Loucy (cell line): ENCODE results near the gene PYGM.

Experiments
- EZH2phosphoT487 ChIP-seq: fragments of 200-600 bp; IDR thresholded peaks from 2 replicates; pipeline ENCODE4 v1.6.1; 2018; ENCODE audit warnings: antibody characterized with exemption, mild to moderate bottlenecking, moderate library complexity, borderline replicate concordance
- TF ChIP-seq, protein P1 (sequence below): fragments of 200-600 bp; sonication (generic); conservative IDR thresholded peaks from 2 replicates; pipeline ENCODE4 v1.5.1; 2014; ENCODE audit warnings: mild to moderate bottlenecking, antibody characterized with exemption, low read length

DNA sequence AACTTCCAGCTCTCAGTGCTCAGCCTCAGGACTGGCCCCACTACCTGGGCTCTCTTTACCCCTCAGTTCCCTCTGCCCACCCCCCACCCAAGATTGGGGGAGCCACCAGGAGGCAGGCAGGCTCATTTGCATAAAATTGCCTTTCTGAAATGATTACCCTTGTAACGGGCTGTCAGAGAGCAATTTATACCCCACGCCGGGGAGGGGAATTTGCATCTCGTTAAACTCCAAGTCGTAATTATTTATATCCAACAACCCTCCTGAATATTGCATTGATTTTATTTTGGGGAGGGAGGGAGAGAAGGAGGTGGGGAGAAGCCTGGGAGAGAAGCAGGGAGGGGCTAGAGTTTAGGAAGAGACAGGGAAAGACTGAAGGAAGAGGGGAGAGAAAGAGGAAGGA lies 45.1 kb downstream of the PYGM start:
- TF ChIP-seq, protein P1, sequence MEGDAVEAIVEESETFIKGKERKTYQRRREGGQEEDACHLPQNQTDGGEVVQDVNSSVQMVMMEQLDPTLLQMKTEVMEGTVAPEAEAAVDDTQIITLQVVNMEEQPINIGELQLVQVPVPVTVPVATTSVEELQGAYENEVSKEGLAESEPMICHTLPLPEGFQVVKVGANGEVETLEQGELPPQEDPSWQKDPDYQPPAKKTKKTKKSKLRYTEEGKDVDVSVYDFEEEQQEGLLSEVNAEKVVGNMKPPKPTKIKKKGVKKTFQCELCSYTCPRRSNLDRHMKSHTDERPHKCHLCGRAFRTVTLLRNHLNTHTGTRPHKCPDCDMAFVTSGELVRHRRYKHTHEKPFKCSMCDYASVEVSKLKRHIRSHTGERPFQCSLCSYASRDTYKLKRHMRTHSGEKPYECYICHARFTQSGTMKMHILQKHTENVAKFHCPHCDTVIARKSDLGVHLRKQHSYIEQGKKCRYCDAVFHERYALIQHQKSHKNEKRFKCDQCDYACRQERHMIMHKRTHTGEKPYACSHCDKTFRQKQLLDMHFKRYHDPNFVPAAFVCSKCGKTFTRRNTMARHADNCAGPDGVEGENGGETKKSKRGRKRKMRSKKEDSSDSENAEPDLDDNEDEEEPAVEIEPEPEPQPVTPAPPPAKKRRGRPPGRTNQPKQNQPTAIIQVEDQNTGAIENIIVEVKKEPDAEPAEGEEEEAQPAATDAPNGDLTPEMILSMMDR: no peak
- no peak for TF ChIP-seq EZH2phosphoT487
